ENCODE measurements around the gene ARAP1.
A peak's percentile ranks its signal among the peaks of the same experiment; 100 is the strongest.

The ARAP1 gene

GRCh38 chr11:72704028-72704782 lies 48.0 kb downstream of the ARAP1 start:
- H3K27ac Mint-ChIP-seq = no peak overlapping the region

GRCh38 chr11:72703267-72704008 lies 48.8 kb downstream of the ARAP1 start:
- Mint-ChIP-seq H3K4me1 (peaks cover 57% of the 10 kb centered on the region), H3K27me3 (ENCODE audit: low read depth, poor library complexity) (peaks cover 2% of the 10 kb centered on the region), H3K27ac (peak overlapping the region; percentile 78)

More at GRCh38 chr11:72704028-72704782, 48.0 kb downstream of the ARAP1 start:
- H3K4me3 Mint-ChIP-seq = no peak overlapping the region
- H3K9me3 Mint-ChIP-seq = no peaks in the 10 kb centered on the region
- H3K27me3 Mint-ChIP-seq (ENCODE audit: low read depth, poor library complexity) = peaks cover 2% of the 10 kb centered on the region
- no peak for TF ChIP-seq CTCF (IDR thresholded peaks at IDR 0.05)
- H3K36me3 Mint-ChIP-seq (ENCODE audit: low read depth) = peaks cover 48% of the 10 kb centered on the region
- peaks cover 57% of the 10 kb centered on the region for H3K4me1 Mint-ChIP-seq
- DNase-seq = no peak

GRCh38 chr11:72702577-72703241 lies 49.5 kb downstream of the ARAP1 start:
- DNase-seq = no peak
- H3K9me3 Mint-ChIP-seq = no peaks in the 10 kb centered on the region
- H3K4me1 Mint-ChIP-seq = peaks cover 57% of the 10 kb centered on the region
- no peaks in the 10 kb centered on the region for H3K27me3 Mint-ChIP-seq (ENCODE audit: low read depth, poor library complexity)
- peak overlapping the region; percentile 91 for H3K27ac Mint-ChIP-seq
- H3K36me3 Mint-ChIP-seq (ENCODE audit: low read depth) = peaks cover 39% of the 10 kb centered on the region
- peak overlapping the region; percentile 57 for H3K4me3 Mint-ChIP-seq
- no peak for TF ChIP-seq CTCF (IDR thresholded peaks at IDR 0.05)

More at GRCh38 chr11:72703267-72704008, 48.8 kb downstream of the ARAP1 start:
- Mint-ChIP-seq H3K36me3 (ENCODE audit: low read depth) (peaks cover 44% of the 10 kb centered on the region), H3K4me3 (peak overlapping the region; percentile 48), H3K9me3 (no peaks in the 10 kb centered on the region)
- TF ChIP-seq CTCF (IDR thresholded peaks at IDR 0.05) = no peak
- peak; percentile 65 for DNase-seq

GRCh38 chr11:72702096-72702495 lies 50.1 kb downstream of the ARAP1 start:
- Mint-ChIP-seq H3K27me3 (ENCODE audit: low read depth, poor library complexity) (no peaks in the 10 kb centered on the region), H3K9me3 (no peaks in the 10 kb centered on the region), H3K4me3 (peak overlapping the region; percentile 57), H3K36me3 (ENCODE audit: low read depth) (peaks cover 34% of the 10 kb centered on the region), H3K27ac (peak overlapping the region; percentile 91), H3K4me1 (peaks cover 51% of the 10 kb centered on the region)
- no peak for DNase-seq
- no peak for TF ChIP-seq CTCF (IDR thresholded peaks at IDR 0.05)

GRCh38 chr11:72701466-72701865 lies 50.7 kb downstream of the ARAP1 start:
- no peaks in the 10 kb centered on the region for H3K27me3 Mint-ChIP-seq (ENCODE audit: low read depth, poor library complexity)
- no peak for DNase-seq
- H3K4me3 Mint-ChIP-seq = no peak overlapping the region
- peak overlapping the region; percentile 49 for H3K27ac Mint-ChIP-seq
- H3K9me3 Mint-ChIP-seq = no peaks in the 10 kb centered on the region
- peaks cover 29% of the 10 kb centered on the region for H3K36me3 Mint-ChIP-seq (ENCODE audit: low read depth)
- no peak for TF ChIP-seq CTCF (IDR thresholded peaks at IDR 0.05)
- peaks cover 45% of the 10 kb centered on the region for H3K4me1 Mint-ChIP-seq

Data from nephron progenitor cell (in vitro differentiated cells).